ENCODE results near the gene KAT6B.

The KAT6B gene

GRCh38 chr10:74896788-74897527 is 70.6 kb downstream of the KAT6B start:
- TF ChIP-seq TAF1 (IDR thresholded peaks at IDR 0.05; ENCODE audit: borderline replicate concordance, insufficient read depth, low read length) (no peak), REST (IDR thresholded peaks at IDR 0.05; ENCODE audit: insufficient read depth in 1 of 2, low read depth in 2 of 2, low read length in 2 of 2) (no peak), POLR2AphosphoS5 (IDR thresholded peaks at IDR 0.05; ENCODE audit: low read depth, low read length) (no peak), FOXP2 (optimal IDR thresholded peaks at IDR 0.05; ENCODE audit: borderline replicate concordance, extremely low read depth, extremely low read length, insufficient read depth) (no peak), SIN3A (IDR thresholded peaks at IDR 0.05; ENCODE audit: borderline replicate concordance, insufficient read depth, low read length) (no peak)

- no peak for TF ChIP-seq FOXP2 (optimal IDR thresholded peaks at IDR 0.05; ENCODE audit: borderline replicate concordance, extremely low read depth, extremely low read length, insufficient read depth)
- TF ChIP-seq TAF1 (IDR thresholded peaks at IDR 0.05; ENCODE audit: borderline replicate concordance, insufficient read depth, low read length): no peak
- TF ChIP-seq POLR2AphosphoS5 (IDR thresholded peaks at IDR 0.05; ENCODE audit: low read depth, low read length): no peak
- TF ChIP-seq SIN3A (IDR thresholded peaks at IDR 0.05; ENCODE audit: borderline replicate concordance, insufficient read depth, low read length): no peak
- TF ChIP-seq REST (IDR thresholded peaks at IDR 0.05; ENCODE audit: insufficient read depth in 1 of 2, low read depth in 2 of 2, low read length in 2 of 2): no peak
Measured at GRCh38 chr10:74898201-74898976, 72.0 kb downstream of the KAT6B start.

DNA sequence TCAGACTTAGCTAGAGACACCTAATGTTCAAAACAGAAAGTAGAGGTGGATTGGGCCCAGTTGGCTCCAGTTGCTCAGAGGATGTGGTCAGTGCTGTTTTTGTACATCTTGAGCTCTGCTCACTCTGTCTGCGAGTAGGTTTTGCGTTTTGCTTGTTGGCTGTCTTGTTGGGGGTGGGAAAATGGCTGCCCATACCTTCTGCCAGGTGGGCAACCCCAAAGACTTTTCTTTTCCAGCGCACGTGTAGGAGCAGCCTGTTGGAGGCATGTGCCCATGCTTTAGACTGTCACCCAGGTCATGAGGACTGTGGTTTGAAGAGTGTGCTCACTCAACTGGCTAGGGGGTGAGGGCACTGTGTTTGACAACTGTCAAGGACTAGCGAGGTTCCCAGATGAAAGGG is 73.9 kb downstream of the KAT6B start:
- TF ChIP-seq REST (IDR thresholded peaks at IDR 0.05; ENCODE audit: insufficient read depth in 1 of 2, low read depth in 2 of 2, low read length in 2 of 2) (no peak), POLR2AphosphoS5 (IDR thresholded peaks at IDR 0.05; ENCODE audit: low read depth, low read length) (no peak), TAF1 (IDR thresholded peaks at IDR 0.05; ENCODE audit: borderline replicate concordance, insufficient read depth, low read length) (no peak), FOXP2 (optimal IDR thresholded peaks at IDR 0.05; ENCODE audit: borderline replicate concordance, extremely low read depth, extremely low read length, insufficient read depth) (no peak), SIN3A (IDR thresholded peaks at IDR 0.05; ENCODE audit: borderline replicate concordance, insufficient read depth, low read length) (no peak)

- TF ChIP-seq POLR2AphosphoS5 (IDR thresholded peaks at IDR 0.05; ENCODE audit: low read depth, low read length) (no peak), TAF1 (IDR thresholded peaks at IDR 0.05; ENCODE audit: borderline replicate concordance, insufficient read depth, low read length) (no peak), SIN3A (IDR thresholded peaks at IDR 0.05; ENCODE audit: borderline replicate concordance, insufficient read depth, low read length) (no peak), FOXP2 (optimal IDR thresholded peaks at IDR 0.05; ENCODE audit: borderline replicate concordance, extremely low read depth, extremely low read length, insufficient read depth) (no peak), REST (IDR thresholded peaks at IDR 0.05; ENCODE audit: insufficient read depth in 1 of 2, low read depth in 2 of 2, low read length in 2 of 2) (no peak)
Measured at GRCh38 chr10:74901301-74901700, 74.9 kb downstream of the KAT6B start.
